Left colon (tissue), 2 donors: Measurements from ENCODE around the gene CXCL6. TPM values are rescaled to one million over a fixed set of nuclear protein-coding genes. Genes with fewer than 3 reads are reported as not detected.

ENCODE experiments used
- total RNA-seq, 2 donors: library from RNA; stranded (reverse); fragmentation: NEBNext Ultra II Directional; extraction: Animal tissue kit (Norgen Biotek cat#: 25700); gene quantifications; one replicate each; pipeline ENCODE4 v1.2.1, GENCODE V29; 2021
- donor health status: DM: no; HTN: no; CAD: no.
- donor health status: DM: yes; HTN: yes; CAD: no.

CXCL6 gene
- total RNA-seq, 2 donors from 2014 or later, result 0.55 TPM; not detected in 1

Other genes with a start within 250 kb of the CXCL6 start
- 10 to 100 TPM; 27.4 to 36.2 TPM for gene RASSF6, start 216.2 kb upstream of the CXCL6 start, total RNA-seq
- 1 to 10 TPM; 1.8 to 1.9 TPM for gene CXCL8, start 96.1 kb upstream of the CXCL6 start, total RNA-seq
- not detected for gene PF4V1, start 16.6 kb downstream of the CXCL6 start, total RNA-seq
- 10 to 100 TPM in 1 of 2 donors, 1 to 10 TPM in 1; 4.3 to 22.3 TPM for gene CXCL1, start 32.7 kb downstream of the CXCL6 start, total RNA-seq
- gene PF4, start 145.3 kb downstream of the CXCL6 start, total RNA-seq, result 1 to 10 TPM in 1 of 2 donors, not detected in 1; 2.3 TPM
- not detected for gene PPBP, start 151.5 kb downstream of the CXCL6 start, total RNA-seq
- under 1 TPM in 1 of 2 donors, not detected in 1; 0.55 TPM for gene CXCL5, start 162.0 kb downstream of the CXCL6 start, total RNA-seq
- 10 to 100 TPM in 1 of 2 donors, 1 to 10 TPM in 1; 3.5 to 20.8 TPM for gene CXCL3, start 202.0 kb downstream of the CXCL6 start, total RNA-seq